Activated CD4-positive, CD25-positive, alpha-beta regulatory T cell treated with anti-CD3 and anti-CD28 coated beads, Interleukin-2, amount 50 U/mL, for 72 hours (primary cell): ENCODE data around the gene RPLP1.

Experiments used
- DNase-seq: peaks from one replicate; pipeline ENCODE4 v3.0.0; 2021

The RPLP1 gene

GRCh38 chr15:69452692-69453521, at the start of gene RPLP1:
RPLP1 (plus strand) TSS chr15:69452818; CDS start chr15:69452949, 131 bp downstream.
- peak; percentile 94 for DNase-seq

- no peak for DNase-seq
These were observed 49.0 kb upstream of the RPLP1 start for GRCh38 chr15:69403594-69403993.

- no peak for DNase-seq
These were observed 47.5 kb upstream of the RPLP1 start for GRCh38 chr15:69405110-69405509.

GRCh38 chr15:69407719-69408400, 44.8 kb upstream of the RPLP1 start:
- DNase-seq, result no peak

GRCh38 chr15:69408841-69409240, 43.8 kb upstream of the RPLP1 start:
- no peak for DNase-seq

GRCh38 chr15:69410248-69410874, 42.3 kb upstream of the RPLP1 start:
- DNase-seq, result no peak

- no peak for DNase-seq
These were observed 40.3 kb upstream of the RPLP1 start for GRCh38 chr15:69412274-69412673.

- no peak for DNase-seq
These were observed 39.9 kb upstream of the RPLP1 start for GRCh38 chr15:69412701-69413100.

- peak; percentile 92 for DNase-seq
These were observed 38.6 kb upstream of the RPLP1 start, which contains the start of gene KIF23 for GRCh38 chr15:69413822-69414700. KIF23 (plus strand) TSS chr15:69414349; CDS start chr15:69414466, 117 bp downstream.

- peak; percentile 38 for DNase-seq
These were observed 37.9 kb upstream of the RPLP1 start for GRCh38 chr15:69414701-69415167.

- DNase-seq, result no peak
These were observed 37.2 kb upstream of the RPLP1 start for GRCh38 chr15:69415381-69415780.

GRCh38 chr15:69417581-69417980, 35.0 kb upstream of the RPLP1 start:
- DNase-seq, result no peak

GRCh38 chr15:69421498-69421897, 31.1 kb upstream of the RPLP1 start:
- DNase-seq, result no peak

GRCh38 chr15:69422336-69422895, 30.2 kb upstream of the RPLP1 start:
- DNase-seq, result no peak

GRCh38 chr15:69424001-69424400, 28.6 kb upstream of the RPLP1 start:
- DNase-seq, result no peak

GRCh38 chr15:69424748-69425413, 27.7 kb upstream of the RPLP1 start:
- DNase-seq, result no peak

GRCh38 chr15:69433831-69434230, 18.8 kb upstream of the RPLP1 start:
- DNase-seq, result no peak

- no peak for DNase-seq
These were observed 18.4 kb upstream of the RPLP1 start for GRCh38 chr15:69434238-69434637.

GRCh38 chr15:69434679-69435078, 17.9 kb upstream of the RPLP1 start:
- DNase-seq, result no peak

- DNase-seq, result no peak
These were observed 16.6 kb upstream of the RPLP1 start for GRCh38 chr15:69435985-69436384.

- DNase-seq, result no peak
These were observed 15.7 kb upstream of the RPLP1 start for GRCh38 chr15:69436951-69437350.

GRCh38 chr15:69439623-69440022, 13.0 kb upstream of the RPLP1 start:
- no peak for DNase-seq
